HG03571 (cell line): ENCODE results near the gene NDUFB4.

Source experiments
- ATAC-seq: cut with Tn5 transposase; IDR thresholded peaks from one replicate; pipeline ENCODE4 v1.9.1; 2021; ENCODE audit not compliant: unreplicated experiment

Gene NDUFB4

GRCh38 chr3:120596116-120596852 is at the start of gene NDUFB4:
Gene NDUFB4, plus strand, starts transcription at chr3:120596336. Its CDS starts 24 bp downstream, at chr3:120596360.
- peak; percentile 96 for ATAC-seq

GRCh38 chr3:120550546-120550945 is 45.6 kb upstream of the NDUFB4 start:
- ATAC-seq: no peak

- no peak for ATAC-seq
These were observed 43.7 kb upstream of the NDUFB4 start for GRCh38 chr3:120552184-120553172.

GRCh38 chr3:120554812-120555606 is 41.1 kb upstream of the NDUFB4 start:
- ATAC-seq: no peak

GRCh38 chr3:120555657-120556509 is 40.3 kb upstream of the NDUFB4 start:
- ATAC-seq: no peak

DNA sequence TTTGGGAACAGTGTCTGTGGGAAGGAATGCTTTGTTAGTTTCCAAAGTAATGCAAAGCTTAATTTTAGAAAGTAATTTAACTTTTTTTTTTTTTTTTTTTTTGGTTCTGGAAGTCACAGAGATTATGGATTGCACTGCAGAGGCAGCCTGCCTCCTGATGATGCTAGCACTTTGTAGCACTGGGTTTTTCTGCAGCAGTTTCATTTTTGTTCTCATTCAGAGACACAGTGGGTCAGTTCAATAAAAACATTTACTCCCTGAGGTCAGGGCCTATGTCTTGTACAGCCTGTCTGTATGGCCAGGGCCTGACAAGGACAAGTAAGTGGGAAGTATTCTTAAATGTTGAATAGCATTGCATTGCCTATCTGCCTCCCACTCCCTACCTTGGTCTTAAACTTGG is 39.0 kb upstream of the NDUFB4 start:
- no peak for ATAC-seq

- peak; percentile 83 for ATAC-seq
These were observed 37.3 kb upstream of the NDUFB4 start for GRCh38 chr3:120558771-120559241.

GRCh38 chr3:120559242-120560061 is 36.7 kb upstream of the NDUFB4 start:
- ATAC-seq: peak; percentile 32

DNA sequence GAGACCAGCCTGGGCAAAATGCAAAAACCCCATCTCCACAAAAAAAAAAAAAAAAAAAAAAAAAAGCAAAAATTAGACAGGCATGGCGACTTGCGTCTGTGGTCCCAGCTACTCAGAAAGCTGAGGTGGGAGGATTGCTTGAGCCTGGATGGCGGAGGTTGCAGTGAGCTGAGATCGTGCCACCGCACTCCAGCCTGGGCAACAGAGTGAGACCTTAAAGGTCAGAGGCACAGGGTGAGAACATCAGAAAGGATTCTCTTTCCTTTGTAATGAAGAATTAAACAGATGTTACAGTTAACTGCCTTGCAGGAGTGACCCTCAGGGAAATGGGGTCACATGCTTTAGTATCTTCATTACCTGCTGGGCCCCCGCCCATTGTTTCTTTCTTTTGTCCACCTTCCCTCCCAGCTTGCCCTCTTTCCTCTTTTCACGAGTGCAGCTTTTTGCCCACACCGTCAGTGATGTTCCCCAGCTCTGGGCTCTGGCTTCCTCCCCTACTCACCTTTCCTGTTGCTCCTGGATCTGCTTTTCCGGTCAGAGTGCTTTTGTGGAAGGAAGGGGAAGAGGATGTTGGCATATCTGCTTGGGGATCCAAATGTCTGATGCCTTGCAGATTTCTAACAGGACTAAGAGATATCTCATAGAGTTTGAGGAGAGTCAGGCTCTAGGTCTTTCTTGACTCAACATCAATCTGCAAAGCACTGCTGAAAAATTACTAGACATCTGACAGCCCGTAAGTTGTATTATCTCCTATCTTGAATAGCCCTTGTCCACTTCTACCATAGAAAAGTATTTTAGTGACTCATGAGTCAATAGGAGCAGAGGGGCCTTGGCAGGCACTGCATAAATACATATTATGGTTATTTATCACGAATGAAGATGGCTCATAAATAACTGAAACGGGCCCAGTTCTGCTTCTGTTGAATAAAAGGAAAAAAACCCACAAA is 35.6 kb upstream of the NDUFB4 start:
- no peak for ATAC-seq

- ATAC-seq: no peak
These were observed 34.7 kb upstream of the NDUFB4 start for GRCh38 chr3:120561251-120562045.

DNA sequence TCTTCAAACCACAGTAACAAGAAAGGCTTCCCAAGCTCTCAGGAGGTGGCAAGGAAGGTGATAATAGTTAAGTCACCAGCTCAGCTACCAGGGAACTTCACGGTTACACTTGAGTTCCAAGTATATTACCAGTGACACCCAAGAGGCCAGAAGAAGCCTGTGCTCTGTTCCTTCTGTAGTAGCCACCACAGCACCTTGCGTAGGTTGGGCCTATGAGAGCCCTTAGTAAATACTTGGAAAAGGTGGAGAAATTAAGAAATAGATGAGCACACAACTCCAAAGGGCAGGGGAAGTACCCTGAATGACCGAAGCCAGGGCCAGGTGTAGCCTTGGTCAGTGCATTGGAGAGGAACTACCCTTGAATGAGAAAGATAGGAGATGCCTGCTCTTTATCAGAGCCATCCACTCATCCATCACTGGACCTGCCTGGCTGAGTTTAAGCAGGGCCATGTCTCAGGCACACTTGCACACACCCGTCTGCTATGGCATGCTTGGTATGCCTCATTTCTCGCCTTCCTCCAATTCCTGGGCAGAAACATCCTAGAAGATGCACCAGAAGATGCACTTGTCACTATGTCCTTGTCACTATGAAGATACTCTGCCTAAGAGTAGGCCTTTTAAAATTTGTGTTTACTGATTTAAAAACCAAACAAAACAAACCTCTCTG is 32.6 kb upstream of the NDUFB4 start:
- no peak for ATAC-seq

DNA sequence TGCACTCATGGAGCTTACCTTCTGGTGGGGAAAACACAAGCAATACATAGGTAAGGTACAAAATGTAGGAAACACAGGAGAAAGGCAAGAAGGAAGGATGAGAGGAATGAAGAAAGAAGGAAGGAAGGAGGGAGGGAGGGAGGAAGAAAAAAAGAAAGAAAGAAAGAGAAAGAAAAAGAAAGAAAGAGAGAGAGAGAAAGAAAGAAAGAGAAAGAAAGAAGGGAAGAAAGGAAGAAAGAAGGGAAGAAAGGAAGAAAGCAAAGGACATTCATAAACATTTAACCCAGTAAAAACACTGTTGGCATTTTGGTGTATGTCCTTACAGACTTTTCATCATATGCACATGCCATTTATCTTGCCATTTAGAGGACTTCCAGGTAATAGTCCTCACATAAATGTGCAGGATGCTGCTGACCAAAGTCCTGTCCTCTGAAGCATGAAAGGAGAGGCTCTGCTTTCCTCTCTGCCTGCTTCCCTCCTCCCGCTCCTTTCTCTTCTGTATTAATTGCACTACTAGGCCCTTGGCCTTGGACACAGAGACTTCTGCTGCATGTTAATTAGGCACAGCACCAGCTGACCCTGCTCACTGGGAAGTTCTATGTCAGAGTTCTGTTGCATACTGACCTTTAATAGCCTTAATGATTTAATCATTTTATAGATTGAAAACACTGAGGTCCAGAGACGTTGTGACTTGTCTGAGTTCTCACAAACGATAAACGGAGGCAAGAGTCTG is 29.7 kb upstream of the NDUFB4 start:
- ATAC-seq: no peak

DNA sequence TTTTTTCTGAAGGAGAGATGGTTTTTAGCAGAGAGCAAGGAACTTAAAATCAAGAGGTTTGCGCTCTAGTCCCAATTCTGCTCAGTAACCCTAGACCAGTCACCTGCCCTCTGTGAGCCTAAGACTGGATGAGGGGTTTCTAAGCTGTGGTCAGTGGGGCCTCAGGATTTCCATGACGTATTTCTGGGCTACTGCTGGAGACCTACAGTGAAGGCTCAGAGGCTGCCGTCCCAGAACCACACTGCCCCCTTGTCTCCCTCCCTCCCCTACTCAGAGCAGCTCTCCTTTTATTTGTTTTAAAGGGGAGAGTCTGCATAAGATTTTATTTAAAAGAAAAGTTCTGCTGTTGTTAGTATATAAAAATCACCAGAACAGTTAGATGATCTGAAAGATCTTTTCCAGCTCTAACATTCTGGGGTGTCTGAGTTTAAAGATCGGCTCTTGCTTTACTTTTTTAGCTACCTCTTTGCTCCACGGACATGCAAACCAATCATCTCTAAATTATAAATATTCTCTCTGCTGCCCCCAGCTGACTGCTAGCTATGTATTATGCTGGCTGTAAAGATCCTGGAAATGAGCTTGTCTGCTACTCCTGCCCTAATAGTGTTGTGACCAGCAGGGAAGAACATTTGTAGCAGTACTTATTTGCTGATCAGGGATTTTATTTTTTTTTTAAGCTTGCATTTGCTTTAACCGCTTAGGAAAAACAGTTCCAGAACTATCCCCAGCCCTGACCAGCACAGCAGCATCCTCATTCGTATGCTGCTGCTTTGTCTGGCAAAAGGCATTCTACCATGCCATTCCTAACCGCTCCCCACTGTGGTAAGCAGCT is 28.6 kb upstream of the NDUFB4 start:
- no peak for ATAC-seq

- no peak for ATAC-seq
These were observed 28.0 kb upstream of the NDUFB4 start for GRCh38 chr3:120568202-120568531.

GRCh38 chr3:120568598-120568997 is 27.5 kb upstream of the NDUFB4 start:
- ATAC-seq: no peak
